Muscle of arm (tissue), 12 donors: ENCODE results near the gene GNAT2. TPM values are rescaled to one million over a fixed set of nuclear protein-coding genes. Genes with fewer than 3 reads are reported as not detected.

Experiments
- DNase-seq: peaks from one replicate; pipeline ENCODE4 v3.0.0-alpha.2; 2013
- polyA plus RNA-seq, 12 donors: library from polyadenylated mRNA; unstranded; fragments of 120-200 nt; gene quantifications; one replicate each; pipeline ENCODE4 v1.2.1, GENCODE V29; 2013; ENCODE audit not compliant: insufficient read length in 12 of 12

Gene GNAT2
- polyA plus RNA-seq, 12 donors: not detected

- DNase-seq: no peak
Measured at GRCh38 chr1:109642626-109643025, 23.2 kb upstream of the GNAT2 start.

- no peak for DNase-seq
Measured at GRCh38 chr1:109641861-109642260, 22.4 kb upstream of the GNAT2 start.

DNA sequence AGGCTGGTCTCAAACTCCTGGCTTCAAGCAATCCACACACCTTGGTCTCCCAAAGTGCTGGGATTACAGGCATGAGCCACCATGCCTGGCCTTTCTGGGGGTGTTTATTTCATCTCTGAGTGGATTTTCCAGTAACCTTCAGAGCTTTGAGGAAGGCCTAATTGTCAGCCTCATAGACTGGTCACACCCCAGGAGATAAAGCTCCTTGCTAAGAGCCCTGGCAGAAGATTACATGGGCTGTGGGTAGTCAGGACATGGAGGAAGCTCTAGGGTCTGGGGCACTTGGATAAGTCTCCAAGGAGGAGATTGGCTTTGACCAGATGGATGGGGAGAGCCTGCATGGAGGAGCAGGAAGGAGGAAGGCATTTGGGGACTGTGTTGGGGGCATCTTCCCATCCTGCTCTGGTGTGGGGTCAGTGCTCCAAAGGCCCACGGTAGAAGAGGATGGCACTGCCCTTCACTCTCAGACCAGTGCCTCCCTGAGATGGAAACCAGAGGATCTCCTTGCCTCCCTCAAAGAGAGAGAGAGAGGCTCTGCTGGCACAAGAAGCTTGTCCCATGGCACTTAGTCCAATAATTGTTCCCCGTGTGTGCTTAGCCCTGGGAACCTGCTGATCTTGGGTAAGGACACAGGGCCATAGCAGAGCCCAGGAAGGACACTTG lies 21.8 kb upstream of the GNAT2 start:
- no peak for DNase-seq

GRCh38 chr1:109640285-109640865 lies 21.0 kb upstream of the GNAT2 start:
- DNase-seq: peak; percentile 64

- DNase-seq: no peak
Measured at GRCh38 chr1:109639841-109640184, 20.4 kb upstream of the GNAT2 start.

- DNase-seq: no peak
Measured at GRCh38 chr1:109639063-109639840, 19.8 kb upstream of the GNAT2 start.

- no peak for DNase-seq
Measured at GRCh38 chr1:109637446-109637845, 18.0 kb upstream of the GNAT2 start.

DNA sequence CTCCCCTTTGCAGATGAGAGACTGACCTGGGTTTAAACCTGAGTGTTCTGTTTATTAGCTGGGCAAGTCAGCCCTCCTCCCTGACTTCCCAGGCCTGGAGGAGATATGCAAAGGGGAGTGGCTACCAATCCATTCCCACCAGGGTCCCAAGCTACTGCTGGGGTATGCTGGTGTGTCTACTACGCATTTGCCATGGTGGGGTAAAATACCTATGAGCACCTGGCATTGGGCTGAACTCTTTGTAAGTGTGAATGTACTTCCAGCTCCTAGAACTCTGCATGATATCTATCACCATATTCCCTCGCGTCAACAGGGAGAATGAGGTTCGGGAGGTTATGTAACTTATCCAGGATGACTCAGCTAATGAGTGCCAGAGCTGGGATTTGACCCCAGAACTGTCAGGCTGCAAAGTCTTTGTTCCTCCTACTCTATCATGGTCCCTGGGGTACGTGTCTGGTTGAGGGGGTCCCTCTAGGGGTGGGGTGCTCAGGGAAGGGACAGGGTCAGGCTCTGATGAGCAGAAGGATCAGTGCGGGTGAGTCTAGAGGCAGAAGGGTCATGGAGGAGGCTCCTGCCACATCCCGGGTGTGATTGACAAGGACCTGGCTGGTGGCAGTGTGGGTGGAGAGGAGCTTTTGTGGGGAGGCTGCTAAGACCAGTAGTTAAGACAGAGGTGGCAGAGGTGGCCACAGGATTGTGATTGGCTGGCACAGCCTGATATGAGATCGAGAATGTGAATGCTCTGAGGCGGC lies 17.0 kb upstream of the GNAT2 start:
- DNase-seq: no peak

GRCh38 chr1:109635862-109636200 lies 16.4 kb upstream of the GNAT2 start:
- DNase-seq: no peak

DNA sequence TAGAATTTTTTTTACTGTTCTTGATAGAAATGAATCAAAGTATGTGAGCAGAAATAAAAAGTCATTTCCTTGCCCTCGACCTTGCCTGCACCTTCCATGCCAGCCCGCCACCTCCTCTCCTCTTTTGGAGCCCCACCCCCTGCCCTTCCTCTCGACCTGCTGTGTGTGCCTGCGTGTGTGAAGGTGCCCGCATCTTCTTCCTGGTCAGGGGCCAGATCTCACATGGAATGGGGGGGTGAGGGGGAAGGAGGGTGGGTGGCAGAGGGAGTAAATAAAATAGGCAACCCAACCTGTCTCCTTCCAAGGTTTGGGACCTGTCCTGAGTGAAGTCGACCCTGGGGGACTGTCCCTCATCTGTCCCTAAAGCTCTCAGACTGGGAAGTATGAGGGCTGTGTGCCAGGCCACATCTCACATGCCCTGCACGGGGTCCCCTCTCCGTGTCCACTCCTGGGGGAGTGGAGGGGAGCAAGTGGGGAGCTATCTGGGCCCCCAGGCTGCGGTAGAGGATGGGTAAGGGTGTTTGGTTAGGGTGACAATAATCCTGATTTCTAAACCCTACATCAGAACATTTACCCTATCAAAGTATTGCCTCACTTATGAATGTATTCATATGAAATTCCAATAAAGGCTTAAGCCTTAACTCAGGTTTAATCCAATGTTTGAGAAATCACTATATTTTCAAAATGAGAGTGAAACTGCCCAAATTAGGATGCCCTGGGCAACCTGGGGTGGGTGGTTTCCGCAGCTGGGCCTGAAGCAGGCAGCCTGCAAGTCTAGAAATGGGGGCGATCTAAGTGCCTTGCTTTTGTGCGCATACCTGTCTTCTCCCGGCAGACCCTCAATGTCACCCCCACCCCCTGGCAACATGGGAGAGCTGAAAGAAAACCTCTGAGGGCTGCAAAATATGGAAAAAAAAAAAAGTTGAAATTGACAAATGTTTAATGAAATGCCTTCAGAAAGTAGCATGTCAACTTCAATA lies 15.6 kb upstream of the GNAT2 start:
- no peak for DNase-seq

GRCh38 chr1:109634292-109634691 lies 14.9 kb upstream of the GNAT2 start:
- DNase-seq: no peak

GRCh38 chr1:109632671-109633346 lies 13.4 kb upstream of the GNAT2 start:
- peak; percentile 69 for DNase-seq

- no peak for DNase-seq
Measured at GRCh38 chr1:109631513-109632505, 12.4 kb upstream of the GNAT2 start.

DNA sequence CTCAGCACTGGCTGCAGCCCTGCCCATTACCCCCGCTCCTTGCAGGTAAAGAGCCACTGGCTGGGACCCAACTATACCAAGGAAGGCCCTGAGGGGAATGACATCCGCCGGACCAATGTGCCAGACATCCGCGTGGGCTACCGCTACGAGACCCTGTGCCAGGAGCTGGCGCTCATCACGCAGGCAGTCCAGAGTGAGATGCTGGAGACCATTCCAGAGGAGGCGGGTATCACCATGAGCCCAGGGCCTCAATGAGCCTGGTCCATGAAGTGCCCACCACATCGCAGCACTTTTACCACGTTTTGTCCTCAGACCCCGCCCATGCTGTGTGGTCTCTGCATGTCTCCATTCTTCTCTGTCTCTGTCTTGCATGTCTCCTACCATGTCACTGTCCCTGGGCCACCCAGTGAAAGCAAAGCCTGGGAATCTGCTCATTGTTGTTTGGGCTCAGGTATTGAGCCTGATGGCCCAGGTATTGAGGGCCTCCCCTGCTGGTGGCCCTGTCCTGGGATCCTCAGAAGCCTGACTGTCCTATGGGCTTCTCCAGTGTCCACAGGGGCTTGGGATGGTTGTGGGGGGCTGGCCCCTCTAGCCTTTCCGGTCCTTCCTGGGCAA lies 11.6 kb upstream of the GNAT2 start:
- no peak for DNase-seq

DNA sequence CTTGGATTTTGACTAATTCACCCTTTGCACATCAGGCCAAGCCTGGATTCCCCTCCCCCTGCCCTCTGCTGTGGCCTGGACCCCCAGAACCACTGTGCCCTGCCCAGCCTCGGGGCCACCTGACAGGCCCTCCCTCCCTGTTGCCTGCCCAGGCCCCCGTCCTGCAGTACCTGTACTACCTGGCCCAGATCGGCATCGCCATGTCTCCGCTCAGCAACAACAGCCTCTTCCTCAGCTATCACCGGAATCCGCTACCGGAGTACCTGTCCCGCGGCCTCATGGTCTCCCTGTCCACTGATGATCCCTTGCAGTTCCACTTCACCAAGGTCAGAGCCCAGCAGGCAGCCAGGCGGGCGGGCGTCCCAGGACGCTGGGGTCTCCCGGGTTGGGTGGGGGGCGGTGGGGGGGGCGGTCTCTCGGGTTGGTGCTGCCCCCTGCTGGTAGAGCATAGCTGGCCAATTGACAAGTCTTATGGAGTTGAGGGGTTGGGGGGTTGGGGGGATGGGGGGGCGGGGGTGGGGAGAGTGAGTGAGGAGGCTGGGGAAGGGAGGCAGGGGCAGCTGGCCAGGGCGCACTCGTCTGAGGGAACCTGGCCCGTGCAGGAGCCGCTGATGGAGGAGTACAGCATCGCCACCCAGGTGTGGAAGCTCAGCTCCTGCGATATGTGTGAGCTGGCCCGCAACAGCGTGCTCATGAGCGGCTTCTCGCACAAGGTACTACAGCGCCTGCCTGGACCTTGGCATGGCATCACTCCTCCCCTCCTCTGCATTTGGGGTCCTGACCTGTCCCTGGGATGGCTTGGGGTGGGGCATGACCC lies 10.9 kb upstream of the GNAT2 start:
- no peak for DNase-seq

GRCh38 chr1:109629372-109630030 lies 10.1 kb upstream of the GNAT2 start:
- no peak for DNase-seq

GRCh38 chr1:109628540-109629321 lies 9.3 kb upstream of the GNAT2 start:
- no peak for DNase-seq
